ENCODE measurements around the gene SUMO3. TPM values are rescaled to one million over a fixed set of nuclear protein-coding genes. Genes with fewer than 3 reads are reported as not detected.

The SUMO3 gene
- total RNA-seq, 1 donor from 2014 or later: 131 TPM

DNA sequence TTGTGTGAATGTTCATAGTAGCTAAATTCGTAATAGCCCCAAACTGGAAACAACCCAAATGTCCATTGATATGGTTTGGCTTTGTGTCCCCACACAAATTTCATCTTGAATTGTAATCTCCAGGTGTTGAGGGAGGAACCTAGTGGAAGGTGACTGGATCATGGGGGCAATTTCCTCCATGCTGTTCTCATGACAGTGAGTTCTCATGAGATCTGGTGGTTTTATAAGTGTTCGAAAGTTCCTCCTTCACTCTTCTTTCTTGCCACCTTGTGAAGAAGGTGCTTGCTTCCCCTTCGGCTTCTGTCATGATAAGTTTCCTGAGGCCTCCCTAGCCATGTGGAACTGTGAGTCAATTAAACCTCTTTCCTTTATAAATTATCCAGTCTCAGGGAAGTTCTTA lies 27.5 kb downstream of the SUMO3 start:
- TF ChIP-seq, protein P1, sequence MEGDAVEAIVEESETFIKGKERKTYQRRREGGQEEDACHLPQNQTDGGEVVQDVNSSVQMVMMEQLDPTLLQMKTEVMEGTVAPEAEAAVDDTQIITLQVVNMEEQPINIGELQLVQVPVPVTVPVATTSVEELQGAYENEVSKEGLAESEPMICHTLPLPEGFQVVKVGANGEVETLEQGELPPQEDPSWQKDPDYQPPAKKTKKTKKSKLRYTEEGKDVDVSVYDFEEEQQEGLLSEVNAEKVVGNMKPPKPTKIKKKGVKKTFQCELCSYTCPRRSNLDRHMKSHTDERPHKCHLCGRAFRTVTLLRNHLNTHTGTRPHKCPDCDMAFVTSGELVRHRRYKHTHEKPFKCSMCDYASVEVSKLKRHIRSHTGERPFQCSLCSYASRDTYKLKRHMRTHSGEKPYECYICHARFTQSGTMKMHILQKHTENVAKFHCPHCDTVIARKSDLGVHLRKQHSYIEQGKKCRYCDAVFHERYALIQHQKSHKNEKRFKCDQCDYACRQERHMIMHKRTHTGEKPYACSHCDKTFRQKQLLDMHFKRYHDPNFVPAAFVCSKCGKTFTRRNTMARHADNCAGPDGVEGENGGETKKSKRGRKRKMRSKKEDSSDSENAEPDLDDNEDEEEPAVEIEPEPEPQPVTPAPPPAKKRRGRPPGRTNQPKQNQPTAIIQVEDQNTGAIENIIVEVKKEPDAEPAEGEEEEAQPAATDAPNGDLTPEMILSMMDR (IDR thresholded peaks at IDR 0.05; ENCODE audit: insufficient read depth, low read length, severe bottlenecking): no peak
- Histone ChIP-seq H3K27me3 (ENCODE audit: control insufficient read depth, insufficient read depth, low read length) (no peaks in the 10 kb centered on the region), H3K4me3 (ENCODE audit: low read depth, low read length) (no peak overlapping the region), H3K36me3 (ENCODE audit: control insufficient read depth, insufficient read depth, low read length) (peaks cover 5% of the 10 kb centered on the region)
- FAIRE-seq: no peak
- no peak for DNase-seq (ENCODE audit: low read depth)

DNA sequence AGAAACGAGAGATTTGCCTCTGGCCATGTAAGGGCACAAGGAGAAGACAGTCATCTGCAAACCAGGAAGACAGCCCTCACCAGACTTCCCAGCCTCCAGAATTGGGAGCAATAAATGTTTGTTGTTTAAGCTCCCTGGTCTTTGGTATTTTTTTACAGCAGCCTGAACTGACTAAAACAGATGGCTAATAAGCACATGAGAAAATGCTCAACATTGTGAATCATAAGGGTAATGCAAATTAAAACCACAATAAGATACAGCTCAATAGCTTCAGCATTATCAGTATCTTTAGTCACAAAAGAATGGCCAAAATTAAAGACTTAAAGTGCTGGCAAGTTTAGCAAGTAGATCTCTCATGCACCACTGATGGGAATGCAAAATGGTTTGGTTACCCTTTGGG lies 28.0 kb downstream of the SUMO3 start:
- FAIRE-seq: no peak
- TF ChIP-seq, protein P1 (IDR thresholded peaks at IDR 0.05; ENCODE audit: insufficient read depth, low read length, severe bottlenecking): no peak
- no peak overlapping the region for H3K4me3 ChIP-seq (ENCODE audit: low read depth, low read length)
- DNase-seq (ENCODE audit: low read depth): no peak
- no peaks in the 10 kb centered on the region for H3K27me3 ChIP-seq (ENCODE audit: control insufficient read depth, insufficient read depth, low read length)
- peaks cover 8% of the 10 kb centered on the region for H3K36me3 ChIP-seq (ENCODE audit: control insufficient read depth, insufficient read depth, low read length)

DNA sequence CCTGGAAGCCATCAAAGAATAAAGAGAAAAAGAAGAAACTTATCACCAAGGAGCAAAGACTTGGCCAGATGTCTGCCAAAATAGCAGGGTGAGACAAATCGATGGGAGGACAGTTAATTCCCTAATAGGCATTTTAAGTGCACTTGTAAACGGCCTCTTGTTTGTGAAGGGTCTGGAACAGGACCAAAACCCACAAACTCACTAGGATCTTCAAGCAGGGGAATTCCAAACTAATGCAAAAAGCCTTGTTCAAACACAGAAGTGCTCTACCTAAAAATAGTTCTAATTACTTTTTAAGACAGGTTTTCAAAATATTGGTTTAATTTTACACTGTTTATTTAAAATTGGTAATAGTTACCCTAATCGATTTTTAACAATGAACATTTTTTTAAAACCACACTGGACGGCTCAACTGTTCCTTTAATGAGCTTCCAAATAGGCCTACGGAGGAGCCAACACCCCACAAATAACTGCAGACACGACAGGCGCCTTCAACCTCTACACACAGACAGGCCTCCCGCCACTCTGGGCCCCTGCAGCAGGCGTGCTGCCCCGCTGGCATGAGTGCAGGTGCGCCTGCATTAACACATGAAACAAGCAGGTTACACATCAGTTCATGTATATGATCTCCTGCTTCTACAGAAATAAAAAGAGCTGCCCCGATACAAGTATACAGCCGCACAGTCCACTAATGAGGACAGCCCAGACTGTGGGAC lies 32.1 kb downstream of the SUMO3 start:
- H3K36me3 ChIP-seq (ENCODE audit: control insufficient read depth, insufficient read depth, low read length): peaks cover 5% of the 10 kb centered on the region
- H3K27me3 ChIP-seq (ENCODE audit: control insufficient read depth, insufficient read depth, low read length): no peaks in the 10 kb centered on the region
- TF ChIP-seq, protein P1 (IDR thresholded peaks at IDR 0.05; ENCODE audit: insufficient read depth, low read length, severe bottlenecking): no peak
- H3K4me3 ChIP-seq (ENCODE audit: low read depth, low read length): no peak overlapping the region
- DNase-seq (ENCODE audit: low read depth): no peak
- FAIRE-seq: no peak

DNA sequence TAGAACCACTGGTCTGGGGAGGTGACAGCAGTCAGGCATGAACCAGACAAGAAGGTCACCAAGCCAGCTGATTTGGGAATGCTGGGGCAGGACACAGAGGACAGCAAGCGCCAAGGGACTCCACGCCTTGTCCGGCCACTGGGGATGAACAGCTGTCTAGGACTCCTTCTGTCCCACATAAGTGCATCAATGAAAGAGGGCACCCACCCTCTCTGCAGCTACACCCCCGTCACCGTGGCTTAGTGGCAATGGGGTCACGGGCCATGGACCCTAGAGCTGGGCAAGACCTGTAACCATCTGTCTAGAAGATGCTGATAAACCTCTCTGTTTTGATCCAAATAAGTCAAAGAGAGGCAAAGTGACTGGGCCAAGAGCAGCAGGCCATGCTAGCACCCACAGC lies 33.1 kb downstream of the SUMO3 start:
- TF ChIP-seq, protein P1 (IDR thresholded peaks at IDR 0.05; ENCODE audit: insufficient read depth, low read length, severe bottlenecking): no peak
- peaks cover 5% of the 10 kb centered on the region for H3K36me3 ChIP-seq (ENCODE audit: control insufficient read depth, insufficient read depth, low read length)
- DNase-seq (ENCODE audit: low read depth) (no peak), FAIRE-seq (no peak)
- H3K27me3 ChIP-seq (ENCODE audit: control insufficient read depth, insufficient read depth, low read length): no peaks in the 10 kb centered on the region
- H3K4me3 ChIP-seq (ENCODE audit: low read depth, low read length): no peak overlapping the region

DNA sequence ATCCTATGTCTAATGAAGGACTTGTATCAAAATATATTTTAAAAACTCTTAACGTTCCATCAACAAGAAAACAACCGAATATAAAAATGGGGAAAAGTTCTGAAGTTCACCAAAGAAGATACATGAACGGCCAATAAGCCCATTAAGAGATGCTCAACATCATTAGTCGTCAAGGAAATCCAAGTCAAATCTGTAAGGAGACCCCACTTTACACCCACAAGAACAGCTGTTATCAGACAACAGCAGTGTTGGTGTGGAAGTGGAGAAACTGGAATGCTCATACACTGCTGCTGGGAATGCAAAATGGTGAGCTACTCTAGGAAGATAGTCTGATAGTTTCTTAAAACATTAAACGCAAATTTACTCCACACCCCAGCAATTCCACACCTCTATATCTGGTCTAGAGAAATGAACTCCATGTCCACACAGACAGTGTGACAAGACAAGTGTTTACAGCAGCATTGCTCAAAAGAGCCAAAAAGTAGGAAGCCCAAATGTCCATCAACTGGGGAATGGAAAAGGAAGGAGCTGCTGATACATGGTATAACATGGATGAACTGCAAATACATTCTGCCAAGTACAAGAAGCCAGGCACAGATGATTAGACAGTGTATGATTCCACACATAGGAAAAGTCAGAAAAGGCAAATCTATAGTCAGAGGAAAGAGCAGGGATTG lies 34.7 kb downstream of the SUMO3 start:
- no peak for DNase-seq (ENCODE audit: low read depth)
- H3K4me3 ChIP-seq (ENCODE audit: low read depth, low read length): no peak overlapping the region
- peaks cover 5% of the 10 kb centered on the region for H3K36me3 ChIP-seq (ENCODE audit: control insufficient read depth, insufficient read depth, low read length)
- no peaks in the 10 kb centered on the region for H3K27me3 ChIP-seq (ENCODE audit: control insufficient read depth, insufficient read depth, low read length)
- TF ChIP-seq, protein P1 (IDR thresholded peaks at IDR 0.05; ENCODE audit: insufficient read depth, low read length, severe bottlenecking): no peak
- FAIRE-seq: no peak
